Sigmoid colon (tissue), 7 donors: Measurements from ENCODE around the gene ADGRV1. TPM values are rescaled to one million over a fixed set of nuclear protein-coding genes. Genes with fewer than 3 reads are reported as not detected.

Experiments used
- DNase-seq: peaks from one replicate; pipeline ENCODE4 v3.0.0-alpha.2; 2019
- H3K27ac ChIP-seq, 4 donors: fragments of 200-600 bp; sonication (generic); one replicate each; pipeline ENCODE4 v1.5.1; 2016 to 2019; ENCODE audit warnings: mild to moderate bottlenecking in 1 of 4
- H3K27me3 ChIP-seq, 3 donors: fragments of 200-600 bp; sonication (generic); one replicate each; pipeline ENCODE4 v1.5.1; 2019; ENCODE audit warnings: mild to moderate bottlenecking in 1 of 3
- H3K36me3 ChIP-seq, 4 donors: fragments of 200-600 bp; sonication (generic); one replicate each; pipeline ENCODE4 v1.5.1; 2016 to 2019
- H3K4me1 ChIP-seq, 4 donors: fragments of 200-600 bp; sonication (generic); one replicate each; pipeline ENCODE4 v1.5.1; 2017 to 2019
- H3K4me3 ChIP-seq, 4 donors: fragments of 200-600 bp; sonication (generic); one replicate each; pipeline ENCODE4 v1.5.1; 2017 to 2019; ENCODE audit warnings: mild to moderate bottlenecking in 2 of 4, moderate library complexity in 1 of 4
- H3K9me3 ChIP-seq, 4 donors: fragments of 200-600 bp in 3 of 4; sonication (generic) in 3 of 4; one replicate each; pipeline versions ENCODE4 v1.5.1 to v1.6.1; 2013 to 2019
- CTCF ChIP-seq, 4 experiments: fragments of 450-650 bp in 3 of 4; fragments of 200-600 bp in 1 of 4; IDR thresholded peaks; one replicate each; pipeline ENCODE4 v1.5.1; 2016 to 2019; ENCODE audit warnings: antibody characterized with exemption in 4 of 4, mild to moderate bottlenecking in 3 of 4, moderate library complexity in 2 of 4
- EP300 ChIP-seq, 4 donors: sonication (generic); formaldehyde crosslinking; IDR thresholded peaks; one replicate each; pipeline ENCODE4 v1.6.1; 2017; ENCODE audit warnings: antibody characterized with exemption in 4 of 4
- POLR2A ChIP-seq, 2 donors: fragments of 450-650 bp; IDR thresholded peaks; one replicate each; pipeline ENCODE4 v1.6.1; 2016; ENCODE audit warnings: antibody characterized with exemption in 2 of 2, mild to moderate bottlenecking in 2 of 2, moderate library complexity in 2 of 2
- POLR2AphosphoS5 ChIP-seq, 4 donors: sonication (generic); formaldehyde crosslinking; IDR thresholded peaks; one replicate each; pipeline ENCODE4 v1.6.1; 2017; ENCODE audit warnings: antibody characterized with exemption in 4 of 4
- WGBS, 2 donors: extraction: QIAGEN DNeasy Blood & Tissue Kit; methylation state at CpG; one replicate each; pipeline ENCODE4 v1.1.7; 2013; 5-methylcytosine and 5-hydroxymethylcytosine counted together
- intact Hi-C: fragments of 100-400 bp; cut with DNase I; formaldehyde crosslinking; loops from one replicate; pipeline ENCODE4 v1.15.1; 2023
- polyA plus RNA-seq, 3 donors: library from polyadenylated mRNA; stranded (reverse); fragments of 200-250 nt; gene quantifications; one replicate each; pipeline ENCODE4 v1.2.3, GENCODE V29; 2013
- total RNA-seq, 4 donors: library from RNA; depleted of rRNA; stranded (reverse); fragments of >200 nt; gene quantifications; one replicate each; pipeline ENCODE4 v1.1.0, GENCODE V29; 2016
- donor health status: healthy with polysubstance abuse.
- donor health status: Bipolar disorder and iron deficiency.
- donor health status: healthy.

Gene ADGRV1
- total and polyA plus RNA-seq, 7 donors = 0.54 to 2.1 (median 0.74) TPM; not detected in 1

GRCh38 chr5:90853750-90854149, 295.2 kb downstream of the ADGRV1 start:
- H3K27ac ChIP-seq = no peak overlapping the region
- no peak for DNase-seq
- H3K9me3 ChIP-seq = no peaks in the 10 kb centered on the region
- WGBS, 2 donors = 92 to 95% methylated on average over 2 of the region's 2 CpGs
- intact Hi-C loops = no loop called here
- H3K4me3 ChIP-seq = no peak overlapping the region
- H3K4me1 ChIP-seq = no peaks in the 10 kb centered on the region
- no peaks in the 10 kb centered on the region for H3K36me3 ChIP-seq
- no peaks in the 10 kb centered on the region for H3K27me3 ChIP-seq
- TF ChIP-seq EP300 (IDR thresholded peaks at IDR 0.05) (no peak), POLR2A (IDR thresholded peaks at IDR 0.05) (no peak), CTCF (IDR thresholded peaks at IDR 0.05) (no peak), POLR2AphosphoS5 (IDR thresholded peaks at IDR 0.05) (no peak)

- no peaks in the 10 kb centered on the region for H3K9me3 ChIP-seq
- WGBS, 2 donors = 55 to 86% methylated on average over 2 of the region's 2 CpGs
- intact Hi-C loops = no loop called here
- no peak overlapping the region for H3K4me3 ChIP-seq
- H3K27me3 ChIP-seq = no peaks in the 10 kb centered on the region
- no peak overlapping the region for H3K27ac ChIP-seq
- no peak for TF ChIP-seq EP300 (IDR thresholded peaks at IDR 0.05)
- no peak for TF ChIP-seq CTCF (IDR thresholded peaks at IDR 0.05)
- no peak for TF ChIP-seq POLR2A (IDR thresholded peaks at IDR 0.05)
- no peak for TF ChIP-seq POLR2AphosphoS5 (IDR thresholded peaks at IDR 0.05)
- no peak for DNase-seq
- H3K4me1 ChIP-seq = no peaks in the 10 kb centered on the region
- no peaks in the 10 kb centered on the region for H3K36me3 ChIP-seq
Observed at GRCh38 chr5:90854169-90854568, 295.6 kb downstream of the ADGRV1 start.

- Histone ChIP-seq H3K9me3 (no peaks in the 10 kb centered on the region), H3K27ac (no peak overlapping the region), H3K36me3 (no peaks in the 10 kb centered on the region), H3K4me1 (no peaks in the 10 kb centered on the region), H3K4me3 (no peak overlapping the region), H3K27me3 (no peaks in the 10 kb centered on the region)
- no peak for TF ChIP-seq EP300 (IDR thresholded peaks at IDR 0.05)
- no peak for TF ChIP-seq POLR2A (IDR thresholded peaks at IDR 0.05)
- no peak for TF ChIP-seq POLR2AphosphoS5 (IDR thresholded peaks at IDR 0.05)
- no peak for TF ChIP-seq CTCF (IDR thresholded peaks at IDR 0.05)
- WGBS, 2 donors = 88 to 90% methylated on average over 4 of the region's 4 CpGs
- DNase-seq = no peak
- intact Hi-C loops = no loop called here
Observed at GRCh38 chr5:90855296-90856010, 296.9 kb downstream of the ADGRV1 start.

GRCh38 chr5:90861843-90862586, 303.4 kb downstream of the ADGRV1 start:
- H3K27me3 ChIP-seq = no peaks in the 10 kb centered on the region
- no peak overlapping the region for H3K4me3 ChIP-seq
- TF ChIP-seq CTCF (IDR thresholded peaks at IDR 0.05) (no peak), POLR2AphosphoS5 (IDR thresholded peaks at IDR 0.05) (no peak), EP300 (IDR thresholded peaks at IDR 0.05) (no peak), POLR2A (IDR thresholded peaks at IDR 0.05) (no peak)
- no peak overlapping the region for H3K27ac ChIP-seq
- H3K4me1 ChIP-seq = peaks cover 0 to 4% (median 0%) of the 10 kb centered on the region in 4 donors
- intact Hi-C loops = no loop called here
- H3K9me3 ChIP-seq = no peaks in the 10 kb centered on the region
- no peaks in the 10 kb centered on the region for H3K36me3 ChIP-seq
- DNase-seq = no peak
- 94 to 96% methylated on average over 3 of the region's 3 CpGs for WGBS, 2 donors
